A549 treated with CpdA at 1 μM for 4 hours (cell line): Measurements from ENCODE around the gene EIF1B. TPM values are rescaled to one million over a fixed set of nuclear protein-coding genes. Genes with fewer than 3 reads are reported as not detected.

Experiments used
- total RNA-seq: library from RNA; stranded (reverse); fragments of 200-300 nt; extraction: Qiagen RNA extraction; gene quantifications from 5 replicates; pipeline ENCODE4 v1.2.3, GENCODE V29; 2022; ENCODE audit warnings: low read depth

EIF1B gene
- total RNA-seq = 52.8 to 62.2 TPM (median 59.3 TPM) in 5 replicates

GRCh38 chr3:40309418-40309924 lies at the start of gene EIF1B:
EIF1B (plus strand) TSS chr3:40309707; CDS start chr3:40309942, 235 bp downstream.

Other genes starting within 250 kb of the EIF1B start
- gene ENTPD3, start 77.5 kb downstream of the EIF1B start, total RNA-seq = 0.13 TPM in 1 of 5 replicates, not detected in the others
- gene RPL14, start 147.6 kb downstream of the EIF1B start, total RNA-seq = 664 to 775 TPM (median 742 TPM) in 5 replicates
- 1.3 to 1.9 TPM (median 1.8 TPM) in 5 replicates for gene ZNF619, start 167.4 kb downstream of the EIF1B start, total RNA-seq
- 1.4 to 2.3 TPM (median 1.8 TPM) in 5 replicates for gene ZNF620, start 196.3 kb downstream of the EIF1B start, total RNA-seq
- 4.8 to 7.7 TPM (median 6.4 TPM) in 5 replicates for gene ZNF621, start 215.3 kb downstream of the EIF1B start, total RNA-seq